ENCODE measurements around the gene SAMD14.

DNA sequence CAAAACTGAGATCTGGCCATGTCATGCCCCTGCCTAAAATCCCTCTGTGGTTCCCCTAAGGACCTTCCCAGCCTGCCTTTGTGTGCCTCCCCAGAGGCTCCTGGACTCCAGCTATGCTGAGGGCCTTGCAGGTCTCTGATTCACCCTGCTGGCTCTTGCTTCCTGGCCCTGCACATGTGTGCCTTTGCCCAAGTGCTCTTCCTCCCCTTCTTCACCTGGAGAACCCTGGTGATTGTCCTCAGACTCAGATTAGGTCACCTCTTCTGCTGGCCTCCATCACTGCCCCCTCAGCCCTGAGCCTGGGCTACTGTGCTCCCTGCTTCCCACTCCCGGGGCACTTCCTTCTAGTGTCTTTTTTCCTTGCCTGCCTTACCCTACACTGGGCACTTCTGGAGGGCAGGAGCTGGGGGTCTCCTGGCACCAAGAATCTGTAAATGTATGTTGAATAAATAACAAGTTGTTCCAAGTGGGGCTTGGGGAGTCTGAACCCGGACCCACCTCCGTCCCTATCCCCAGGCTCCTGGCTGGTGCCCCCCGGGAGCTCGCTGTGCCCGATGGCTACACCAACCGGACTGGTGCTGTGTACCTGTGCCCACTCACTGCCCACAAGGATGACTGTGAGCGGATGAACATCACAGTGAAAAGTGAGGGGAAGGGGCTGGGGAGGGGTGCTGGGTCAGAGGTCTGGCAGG lies 66.3 kb downstream of the SAMD14 start:
- TF ChIP-seq, protein P1, sequence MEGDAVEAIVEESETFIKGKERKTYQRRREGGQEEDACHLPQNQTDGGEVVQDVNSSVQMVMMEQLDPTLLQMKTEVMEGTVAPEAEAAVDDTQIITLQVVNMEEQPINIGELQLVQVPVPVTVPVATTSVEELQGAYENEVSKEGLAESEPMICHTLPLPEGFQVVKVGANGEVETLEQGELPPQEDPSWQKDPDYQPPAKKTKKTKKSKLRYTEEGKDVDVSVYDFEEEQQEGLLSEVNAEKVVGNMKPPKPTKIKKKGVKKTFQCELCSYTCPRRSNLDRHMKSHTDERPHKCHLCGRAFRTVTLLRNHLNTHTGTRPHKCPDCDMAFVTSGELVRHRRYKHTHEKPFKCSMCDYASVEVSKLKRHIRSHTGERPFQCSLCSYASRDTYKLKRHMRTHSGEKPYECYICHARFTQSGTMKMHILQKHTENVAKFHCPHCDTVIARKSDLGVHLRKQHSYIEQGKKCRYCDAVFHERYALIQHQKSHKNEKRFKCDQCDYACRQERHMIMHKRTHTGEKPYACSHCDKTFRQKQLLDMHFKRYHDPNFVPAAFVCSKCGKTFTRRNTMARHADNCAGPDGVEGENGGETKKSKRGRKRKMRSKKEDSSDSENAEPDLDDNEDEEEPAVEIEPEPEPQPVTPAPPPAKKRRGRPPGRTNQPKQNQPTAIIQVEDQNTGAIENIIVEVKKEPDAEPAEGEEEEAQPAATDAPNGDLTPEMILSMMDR (IDR thresholded peaks at IDR 0.05), result no peak
- TF ChIP-seq POLR2AphosphoS5 (IDR thresholded peaks at IDR 0.05) (peak; percentile 20 to 33), POLR2A (IDR thresholded peaks at IDR 0.05) (no peak), EP300 (IDR thresholded peaks at IDR 0.05) (no peak)

All from upper lobe of left lung (tissue), 4 donors.